Fibroblast of peridontal ligament (primary cell): ENCODE data around the gene BLVRB.
"Not testable (repeated sequence)": the region's sequence is repeated elsewhere in the genome, so short reads cannot be mapped to it uniquely, and the experiment has no call there.

Experiments
- DNase-seq: peaks from one replicate; pipeline ENCODE4 v3.0.0-alpha.2; 2010; ENCODE audit errors: extremely low read depth

Gene BLVRB

GRCh38 chr19:40422748-40423566, 42.6 kb downstream of the BLVRB start:
- no peak for DNase-seq

- DNase-seq: no peak
Observed at GRCh38 chr19:40421993-40422747, 43.4 kb downstream of the BLVRB start.

GRCh38 chr19:40420766-40421765, 44.5 kb downstream of the BLVRB start:
- peak; percentile 84 for DNase-seq

- DNase-seq: no peak
Observed at GRCh38 chr19:40420451-40420765, 45.1 kb downstream of the BLVRB start.

GRCh38 chr19:40419780-40420179, 45.8 kb downstream of the BLVRB start:
- no peak for DNase-seq

GRCh38 chr19:40419066-40419612, 46.4 kb downstream of the BLVRB start:
- no peak for DNase-seq

GRCh38 chr19:40418040-40418439, 47.5 kb downstream of the BLVRB start:
- DNase-seq: no peak

- DNase-seq: no peak
Observed at GRCh38 chr19:40417643-40417981, 47.9 kb downstream of the BLVRB start.

- peak; percentile 21 for DNase-seq
Observed at GRCh38 chr19:40416918-40417642, 48.5 kb downstream of the BLVRB start.

GRCh38 chr19:40415768-40416167, 49.8 kb downstream of the BLVRB start:
- no peak for DNase-seq

- DNase-seq: no peak
Observed at GRCh38 chr19:40414542-40415535, 50.7 kb downstream of the BLVRB start.

GRCh38 chr19:40413291-40413845, 52.2 kb downstream of the BLVRB start, which contains the start of gene PRX:
PRX (minus strand) TSS chr19:40413378; CDS start chr19:40407932, 5,446 bp downstream.
- no peak for DNase-seq

GRCh38 chr19:40412866-40413265, 52.7 kb downstream of the BLVRB start:
- no peak for DNase-seq

GRCh38 chr19:40411958-40412499, 53.5 kb downstream of the BLVRB start:
- DNase-seq: no peak

GRCh38 chr19:40411125-40411842, 54.3 kb downstream of the BLVRB start:
- DNase-seq: no peak

- no peak for DNase-seq
Observed at GRCh38 chr19:40410030-40410389, 55.5 kb downstream of the BLVRB start.

- not testable (repeated sequence) for DNase-seq
Observed at GRCh38 chr19:40408598-40408925, 57.0 kb downstream of the BLVRB start.

- no peak for DNase-seq
Observed at GRCh38 chr19:40407714-40408597, 57.6 kb downstream of the BLVRB start.
